ENCODE measurements around the gene IGF2R.

- no peak for TF ChIP-seq EZH2phosphoT487 (IDR thresholded peaks at IDR 0.05; ENCODE audit: insufficient read depth, low read depth)
- TF ChIP-seq EZH2 (IDR thresholded peaks at IDR 0.05; ENCODE audit: insufficient read depth, poor library complexity, severe bottlenecking), result no peak
These were observed 14.0 kb downstream of the IGF2R start for GRCh38 chr6:159982731-159983506.
